ENCODE measurements around the gene HSD3B2.

HSD3B2 gene

DNA sequence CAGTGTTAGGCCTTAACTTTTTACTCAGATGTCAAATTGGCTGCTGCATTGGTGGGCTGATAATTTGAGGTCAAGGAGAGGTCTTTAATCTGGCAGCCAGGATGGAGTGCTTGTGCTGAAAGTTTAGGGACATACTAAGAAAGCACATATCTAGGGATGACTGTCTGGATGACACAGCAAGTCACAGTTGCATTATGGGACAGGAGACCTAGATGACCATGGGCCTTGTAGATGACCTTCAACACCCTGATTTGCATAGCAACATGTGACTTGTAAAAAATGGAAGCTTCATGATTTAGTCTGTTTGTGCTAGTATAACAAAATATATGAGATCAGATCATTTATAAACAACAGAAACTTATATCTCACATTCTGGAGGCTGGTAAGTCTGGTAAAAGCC is 18.0 kb upstream of the HSD3B2 start:
- no peak for DNase-seq

DNA sequence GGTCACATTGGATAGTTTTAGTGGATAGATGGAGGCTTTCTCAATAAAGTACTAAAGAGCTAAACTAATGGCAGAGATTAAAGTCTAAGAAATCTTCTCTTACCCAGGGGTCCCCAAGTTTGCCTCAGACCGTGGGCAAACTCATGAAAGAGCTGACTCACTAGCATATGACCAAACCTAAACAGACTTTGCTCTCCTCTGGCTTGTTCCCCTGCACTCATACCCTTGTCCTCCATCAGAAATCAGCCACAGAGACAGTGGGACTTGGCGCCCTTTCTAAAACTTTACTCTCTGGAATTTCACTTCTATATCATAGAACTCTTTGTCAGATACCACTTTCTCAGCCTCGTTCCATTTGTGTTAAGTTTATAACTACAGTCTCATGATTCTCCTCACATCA is 17.0 kb upstream of the HSD3B2 start:
- DNase-seq, result no peak

DNA sequence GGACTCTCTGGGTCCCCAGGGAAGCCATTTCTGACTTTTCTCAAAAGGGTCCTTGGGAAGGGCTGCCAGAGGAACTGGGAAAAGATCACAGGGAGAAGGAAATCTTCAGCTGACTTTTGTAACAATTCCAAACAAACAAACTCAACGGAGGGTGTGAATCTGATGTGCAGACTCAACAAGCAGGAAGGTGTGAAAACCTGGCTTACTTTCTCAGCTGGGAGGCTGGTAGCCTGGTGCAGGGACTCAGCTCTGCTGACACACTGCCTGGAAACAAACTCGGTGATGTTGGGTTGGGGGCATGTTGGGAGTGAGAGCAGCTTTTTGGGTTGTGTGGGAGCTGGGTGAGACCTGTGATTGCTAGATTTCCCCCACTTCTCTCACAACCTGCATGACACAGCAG is 10.2 kb upstream of the HSD3B2 start:
- DNase-seq, result no peak

DNA sequence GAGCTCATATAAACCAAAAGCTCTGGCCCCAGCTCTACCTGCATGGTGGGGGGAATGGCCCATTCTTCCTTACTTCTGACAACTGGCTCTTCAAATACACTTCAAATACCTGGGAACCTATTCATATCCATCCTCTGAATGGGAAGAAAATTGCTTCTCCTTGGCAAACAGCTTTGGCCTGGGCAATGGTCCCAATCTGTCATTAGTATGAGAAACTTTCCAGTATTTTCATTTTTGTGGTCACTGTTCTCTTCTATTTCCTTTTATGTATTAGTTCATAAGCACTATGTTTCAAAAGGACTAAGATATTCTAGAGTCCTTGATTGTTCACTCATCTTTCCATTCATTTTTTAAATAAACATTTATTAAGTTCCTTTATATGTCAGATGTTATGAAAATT is 5.2 kb upstream of the HSD3B2 start:
- no peak for DNase-seq

DNA sequence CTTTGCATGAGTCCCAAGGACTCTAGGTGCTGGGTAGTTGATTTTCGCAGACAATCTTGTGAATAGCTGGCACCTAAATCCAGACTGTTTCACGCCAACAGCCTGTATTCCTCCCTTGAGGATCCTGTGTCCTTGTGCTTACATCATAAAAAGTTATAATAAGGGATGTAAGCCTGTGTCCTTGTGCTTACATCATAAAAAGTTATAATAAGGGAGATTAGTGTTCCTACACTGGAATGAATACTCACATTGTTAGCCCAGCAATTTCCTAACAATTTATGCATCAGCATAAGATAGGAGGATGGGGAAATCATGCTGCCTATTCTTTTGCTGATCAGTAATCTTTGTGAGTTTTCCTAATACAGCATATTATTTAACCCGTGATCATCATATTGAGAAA is 4.0 kb upstream of the HSD3B2 start:
- DNase-seq, result no peak

DNA sequence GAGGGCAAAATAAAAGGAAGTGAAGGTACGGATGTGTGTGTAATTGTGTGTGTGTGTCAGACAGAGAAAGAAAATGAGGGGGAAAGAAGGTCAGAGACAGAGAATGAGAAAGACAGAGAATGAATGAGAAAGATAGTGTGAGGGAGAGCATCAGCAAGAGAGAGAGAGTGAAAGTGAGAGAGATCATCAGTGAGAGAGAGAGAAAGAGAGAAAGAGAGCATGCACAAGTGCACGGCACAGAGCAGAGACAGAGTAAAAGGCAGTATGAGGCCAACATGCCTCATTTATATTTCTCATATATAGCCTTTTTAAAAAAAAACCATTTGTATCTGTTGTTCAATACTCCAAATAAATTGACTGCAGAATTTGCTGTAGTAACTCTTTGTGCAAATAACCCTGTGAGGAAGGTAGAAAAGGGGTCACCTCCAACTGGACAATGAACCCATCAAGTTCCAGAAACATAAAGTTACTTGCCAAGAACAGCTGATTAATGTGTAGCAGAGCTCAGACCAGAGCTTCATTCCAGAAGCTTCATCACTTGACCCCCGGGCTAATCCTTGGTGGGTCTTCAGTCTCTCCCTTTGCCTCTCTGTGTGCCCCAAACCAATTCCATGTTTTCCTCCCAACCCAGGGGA is 1.2 kb downstream of the HSD3B2 start:
- no peak for DNase-seq

DNA sequence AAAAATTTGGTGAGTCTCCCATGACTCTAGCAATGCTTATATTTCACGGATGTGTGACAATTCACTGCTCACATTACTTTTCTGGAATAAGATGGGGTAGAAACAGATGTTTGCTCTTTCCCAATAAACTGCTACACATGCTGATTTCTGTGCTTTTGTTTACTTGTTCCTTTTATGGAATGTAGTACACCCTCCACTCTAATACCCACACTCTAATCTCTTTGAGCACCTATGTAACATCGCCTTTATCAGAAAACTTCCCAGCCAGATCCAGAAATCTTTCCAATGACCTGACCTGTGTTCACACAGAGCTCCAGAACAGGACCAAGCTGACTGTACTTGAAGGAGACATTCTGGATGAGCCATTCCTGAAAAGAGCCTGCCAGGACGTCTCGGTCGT is 4.2 kb downstream of the HSD3B2 start:
- DNase-seq, result no peak

DNA sequence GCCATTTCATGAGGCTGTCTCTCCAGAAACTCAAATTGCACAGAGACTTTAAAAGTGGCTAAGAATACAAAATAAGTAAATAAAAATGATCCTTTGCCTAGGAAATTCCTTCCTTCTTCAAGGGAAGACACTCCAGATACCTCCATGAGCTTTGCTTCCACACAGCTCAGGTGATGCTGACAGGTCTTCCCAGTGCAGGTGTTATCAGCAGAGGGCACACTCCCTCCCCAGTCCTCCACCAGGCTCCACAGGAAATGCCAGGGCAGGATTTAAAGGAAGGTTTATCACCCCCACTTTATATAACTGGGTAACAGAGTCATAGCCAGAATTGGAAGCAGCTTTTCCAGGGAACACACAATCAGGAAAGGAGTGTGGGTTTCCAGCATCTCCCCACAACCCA is 5.7 kb downstream of the HSD3B2 start:
- DNase-seq, result no peak

DNA sequence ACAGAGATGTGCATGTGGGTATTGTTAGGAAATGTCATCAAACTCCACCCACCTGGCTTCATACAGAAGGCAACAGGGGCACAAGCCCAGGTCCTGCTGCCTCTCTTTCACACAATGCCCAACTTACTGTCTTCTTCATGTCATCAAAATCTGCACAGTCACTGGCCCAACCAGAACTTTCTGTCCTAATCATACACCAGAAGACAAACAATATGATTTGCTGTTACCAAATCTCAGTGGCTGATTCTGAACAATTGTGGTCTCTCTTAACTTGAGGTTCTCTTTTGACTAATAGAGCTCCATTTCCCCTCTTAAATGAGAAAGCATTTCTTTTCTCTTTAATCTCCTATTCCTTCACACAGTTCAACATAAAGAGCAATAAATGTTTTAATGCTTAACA is 7.7 kb downstream of the HSD3B2 start:
- no peak for DNase-seq

DNA sequence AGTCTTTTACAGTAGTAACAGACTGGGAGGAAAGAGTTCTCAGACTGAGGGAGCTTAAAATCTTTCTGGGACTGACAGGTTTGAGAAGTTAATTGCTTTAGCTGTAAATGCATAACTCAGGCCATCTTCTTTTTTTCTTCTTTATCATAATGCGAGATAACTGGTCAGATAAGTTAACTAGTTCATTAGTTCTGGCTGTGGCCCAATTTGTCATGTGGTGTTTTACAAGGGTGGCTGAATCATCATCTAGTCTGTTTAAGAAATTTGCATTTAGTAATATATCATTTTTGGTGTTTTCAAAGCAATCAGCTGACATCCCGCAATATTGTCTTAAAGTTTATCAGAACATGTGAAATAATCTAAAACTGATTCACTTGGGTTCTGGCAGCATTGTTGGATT is 14.0 kb downstream of the HSD3B2 start:
- no peak for DNase-seq

DNA sequence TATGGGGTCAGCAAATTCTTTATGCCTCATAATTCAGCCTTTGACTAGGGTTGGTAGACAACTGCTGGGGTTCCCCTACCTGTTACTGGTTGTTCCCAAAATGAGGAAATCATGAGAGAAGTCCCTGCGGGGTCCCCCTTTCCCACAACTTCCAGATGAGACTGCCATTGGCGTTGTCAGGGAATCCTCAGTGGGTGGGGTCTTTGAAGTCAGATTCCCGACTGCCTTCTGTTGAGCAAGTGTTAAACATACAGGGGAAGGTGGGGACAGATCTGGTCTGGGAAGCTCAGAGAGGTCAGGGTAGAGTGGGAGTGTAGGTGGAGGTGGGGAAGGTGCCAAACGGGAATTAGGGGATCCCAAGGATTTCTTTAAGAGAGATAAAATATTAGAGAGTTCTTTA is 14.7 kb downstream of the HSD3B2 start:
- DNase-seq, result no peak

DNA sequence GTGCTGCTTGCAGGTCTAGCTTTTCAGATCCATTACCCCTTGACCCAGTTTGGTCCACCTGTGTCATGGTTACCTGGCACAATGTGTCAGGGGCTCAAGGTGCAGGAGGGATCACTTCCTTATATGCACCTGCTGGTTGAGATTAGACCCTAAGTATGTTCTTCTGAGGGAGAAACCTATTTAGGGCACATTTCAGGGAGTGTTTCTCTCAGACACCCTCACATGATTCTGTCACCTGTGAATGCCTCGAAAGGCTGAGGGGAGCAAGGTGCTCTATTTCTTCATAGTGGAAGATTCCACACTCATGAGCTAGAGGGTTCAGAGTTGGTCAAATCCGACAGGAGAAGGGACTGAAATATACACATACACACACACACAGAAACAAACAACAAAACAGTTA is 15.5 kb downstream of the HSD3B2 start:
- no peak for DNase-seq

DNA sequence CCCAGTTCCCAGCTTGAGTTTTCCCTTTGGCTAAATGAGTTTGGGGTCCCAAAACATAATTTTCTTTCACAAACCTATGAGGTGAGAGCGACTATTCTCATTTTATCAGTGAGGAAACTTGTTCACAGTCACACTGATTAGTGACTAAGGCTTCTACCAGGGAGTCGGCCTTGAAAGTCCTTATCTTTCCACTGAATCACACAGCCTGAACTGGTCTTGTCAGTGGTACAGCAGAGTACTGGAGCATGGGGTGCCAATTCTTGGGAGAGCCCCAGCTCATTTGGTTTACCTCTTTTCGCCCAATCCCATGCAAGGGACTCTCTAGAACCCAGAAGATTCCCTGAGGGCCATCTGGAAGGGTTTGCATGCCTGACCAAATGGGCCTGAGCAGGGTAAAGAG is 16.9 kb downstream of the HSD3B2 start:
- no peak for DNase-seq

DNA sequence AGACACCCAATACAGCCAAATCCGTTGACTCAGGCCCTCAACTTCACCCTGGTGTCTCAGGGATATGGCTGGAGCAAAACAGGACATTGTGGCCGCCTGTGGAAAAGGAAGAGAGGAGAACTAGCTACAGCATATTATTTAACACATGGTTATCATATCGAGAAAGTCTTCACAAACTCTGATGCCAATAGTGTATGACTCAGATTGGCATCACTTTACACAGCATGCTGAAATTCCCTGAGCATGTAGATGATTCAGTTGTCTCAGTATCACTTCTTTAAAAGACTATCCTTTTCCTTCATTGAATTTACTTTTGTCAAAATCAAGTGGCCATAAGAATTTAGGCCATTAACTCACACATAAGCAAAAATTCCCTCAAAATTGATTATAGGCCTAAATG is 20.1 kb downstream of the HSD3B2 start:
- DNase-seq, result no peak

DNA sequence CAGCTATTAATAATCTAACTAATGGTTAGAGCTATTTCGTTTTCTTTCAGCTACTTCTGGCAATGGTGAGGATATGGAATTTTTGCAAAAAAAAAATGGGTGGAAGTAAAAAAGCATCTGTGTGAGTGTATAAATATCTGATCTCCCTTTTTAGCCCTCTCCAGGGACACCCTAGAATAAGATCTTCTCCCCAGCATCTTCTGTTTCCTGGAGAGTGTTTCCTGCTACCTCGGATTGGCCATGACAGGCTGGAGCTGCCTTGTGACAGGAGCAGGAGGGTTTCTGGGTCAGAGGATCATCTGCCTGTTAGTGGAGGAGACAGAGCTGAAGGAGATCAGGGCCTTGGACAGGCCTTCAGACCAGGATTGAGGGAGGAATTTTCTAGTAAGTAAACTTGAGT is 23.8 kb downstream of the HSD3B2 start:
- DNase-seq, result no peak

DNA sequence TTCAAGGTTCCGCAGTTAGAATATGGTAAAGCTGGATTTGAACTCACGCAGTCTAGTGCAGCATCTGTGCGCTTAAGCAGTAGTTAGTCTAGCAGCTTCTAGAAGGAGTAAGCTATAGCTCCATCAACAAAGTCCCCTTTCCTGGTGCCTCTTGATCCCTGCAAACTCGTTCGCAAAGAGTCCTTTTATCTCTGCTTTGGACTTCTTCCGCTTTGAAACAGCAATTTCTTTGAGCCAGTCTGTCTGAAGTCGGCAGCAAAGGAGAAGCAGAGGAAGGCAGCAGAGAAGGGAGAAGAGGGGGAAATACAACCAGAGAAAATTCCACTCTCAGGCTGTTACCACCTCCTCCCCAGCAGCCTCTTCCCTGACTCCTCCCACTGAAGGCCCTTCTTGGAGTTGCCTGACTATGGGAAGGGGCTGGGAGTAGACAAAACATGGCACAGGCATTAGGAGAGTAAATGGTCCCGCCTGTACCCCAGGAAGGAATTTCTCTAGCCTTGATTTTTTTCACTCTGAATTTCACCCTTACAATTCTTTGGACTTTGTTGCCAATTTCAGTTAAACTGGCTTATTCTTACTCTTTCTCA is 25.9 kb downstream of the HSD3B2 start:
- DNase-seq, result no peak

DNA sequence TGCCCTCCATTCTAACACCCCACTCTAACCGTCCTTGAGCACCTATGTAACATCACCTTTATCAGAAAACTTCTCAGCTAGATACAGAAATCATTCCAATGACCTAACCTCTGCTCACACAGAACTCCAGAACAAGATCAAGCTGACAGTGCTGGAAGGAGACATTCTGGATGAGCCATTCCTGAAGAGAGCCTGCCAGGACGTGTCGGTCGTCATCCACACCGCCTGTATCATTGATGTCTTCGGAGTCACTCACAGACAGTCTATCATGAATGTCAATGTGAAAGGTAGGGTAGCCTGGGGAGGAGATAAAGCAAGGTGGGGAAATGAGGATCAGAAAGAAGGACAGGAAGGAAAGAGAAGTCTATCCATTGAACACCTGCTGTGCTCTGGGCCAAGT is 27.8 kb downstream of the HSD3B2 start:
- no peak for DNase-seq

DNA sequence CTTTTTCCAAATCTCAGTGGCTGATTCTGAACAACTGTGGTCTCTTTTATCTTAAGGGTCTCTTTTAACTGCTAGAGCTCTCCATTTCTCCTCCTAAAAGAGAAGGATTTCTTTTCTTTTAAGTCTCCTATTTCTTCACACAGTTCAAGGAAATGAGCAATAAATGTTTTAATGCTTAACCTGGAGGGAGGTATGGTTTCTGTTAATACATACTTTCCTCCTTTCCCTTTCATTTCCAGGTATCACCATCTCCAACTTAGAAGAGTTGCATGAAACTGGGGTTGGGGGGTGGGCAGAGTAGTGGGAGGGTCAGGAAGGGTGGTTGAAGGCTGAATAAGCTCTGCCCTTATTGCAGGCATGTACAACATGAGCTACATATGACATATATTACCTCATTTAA is 31.4 kb downstream of the HSD3B2 start:
- DNase-seq, result no peak

DNA sequence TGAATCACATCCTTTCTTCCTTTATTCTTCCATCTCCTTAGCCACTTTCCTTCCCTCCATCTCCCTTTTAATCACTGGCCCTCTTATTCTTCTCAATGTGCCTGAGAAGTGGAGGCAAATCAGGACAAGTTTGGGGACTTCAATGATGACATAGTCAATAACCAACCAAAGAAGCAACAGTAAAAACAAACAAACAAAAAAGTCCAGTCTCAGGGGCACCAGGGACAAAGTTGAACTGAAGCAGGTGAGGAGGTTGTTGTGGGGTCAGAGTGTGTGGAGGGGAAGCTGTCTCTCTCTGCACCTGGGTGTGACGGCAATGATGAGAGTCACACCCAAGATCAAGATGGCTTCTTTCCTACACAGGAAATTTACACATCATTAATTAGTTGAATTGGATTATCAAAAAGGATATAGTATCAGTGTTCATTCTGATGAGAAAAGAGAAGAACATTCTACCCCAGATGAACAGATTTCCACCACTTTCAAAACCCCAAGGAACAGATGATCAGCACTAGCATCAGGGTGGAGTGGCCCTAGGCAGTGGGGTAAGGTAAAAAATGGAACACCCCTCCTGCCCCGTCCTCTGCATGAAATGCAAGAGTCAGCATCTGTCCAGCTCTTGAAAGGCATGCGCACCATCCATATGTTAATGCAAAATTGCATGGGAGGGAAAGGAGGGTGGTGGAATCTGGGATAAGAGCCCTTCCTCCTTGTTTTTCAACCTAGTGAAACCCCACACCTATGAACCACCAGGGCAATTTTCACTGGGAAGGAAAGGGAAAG is 32.6 kb downstream of the HSD3B2 start:
- no peak for DNase-seq

DNA sequence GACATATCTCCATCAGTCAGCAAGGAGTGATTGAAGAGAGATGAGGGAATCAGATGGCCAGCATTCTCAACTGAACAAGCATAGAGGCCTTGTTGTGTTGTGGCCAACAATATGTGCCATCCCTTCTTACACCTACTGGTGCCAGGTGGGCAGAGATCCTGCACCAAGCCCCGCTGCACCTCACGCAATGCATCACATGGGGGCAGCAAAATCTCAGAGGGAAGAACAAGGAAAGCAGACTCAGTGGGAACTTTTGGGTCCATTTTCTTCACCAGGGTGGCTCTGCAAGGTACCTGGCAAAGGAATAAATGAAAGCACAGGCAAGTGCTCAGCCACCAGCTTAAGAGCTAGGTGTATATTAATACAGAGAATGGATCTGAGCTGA is 33.2 kb downstream of the HSD3B2 start:
- no peak for DNase-seq

DNA sequence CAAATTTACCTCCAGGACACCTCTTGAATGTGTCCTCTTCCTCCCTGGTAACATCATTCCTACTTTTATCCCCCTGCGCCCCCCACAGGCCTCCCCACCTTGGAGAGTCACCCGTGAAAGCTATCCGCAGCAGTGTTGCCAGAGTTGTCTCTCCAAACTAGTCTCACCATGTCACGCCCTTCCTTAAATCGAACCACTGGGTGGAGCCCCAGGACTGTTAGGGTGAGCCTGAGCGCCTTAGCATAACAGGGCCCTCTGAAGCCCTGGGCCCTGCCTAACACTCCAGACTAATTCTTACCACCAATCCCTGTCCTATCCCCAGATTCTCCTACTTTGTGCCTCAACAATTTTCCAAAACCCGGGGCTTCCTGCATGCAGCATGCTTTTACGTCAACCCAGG is 35.0 kb downstream of the HSD3B2 start:
- no peak for DNase-seq

DNA sequence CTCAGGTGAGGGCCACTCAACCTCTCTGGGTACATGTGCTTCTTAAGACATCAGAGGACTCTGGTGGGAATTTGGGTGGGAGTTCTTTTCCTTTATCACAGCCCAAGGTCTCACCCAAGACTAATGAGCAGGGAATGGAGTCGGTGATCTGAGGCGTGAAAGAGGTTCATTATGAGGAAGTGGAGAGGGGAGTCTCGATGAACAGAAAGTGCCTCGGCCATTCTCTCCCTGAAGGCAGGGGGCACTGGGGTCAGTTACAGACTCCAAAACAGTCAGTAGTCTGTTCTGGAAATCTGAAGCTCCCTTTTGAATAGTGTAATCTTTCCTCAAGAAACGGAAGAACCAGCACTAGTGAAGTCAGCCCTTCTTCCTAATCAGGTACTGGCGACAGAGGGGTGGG is 36.2 kb downstream of the HSD3B2 start:
- no peak for DNase-seq

DNA sequence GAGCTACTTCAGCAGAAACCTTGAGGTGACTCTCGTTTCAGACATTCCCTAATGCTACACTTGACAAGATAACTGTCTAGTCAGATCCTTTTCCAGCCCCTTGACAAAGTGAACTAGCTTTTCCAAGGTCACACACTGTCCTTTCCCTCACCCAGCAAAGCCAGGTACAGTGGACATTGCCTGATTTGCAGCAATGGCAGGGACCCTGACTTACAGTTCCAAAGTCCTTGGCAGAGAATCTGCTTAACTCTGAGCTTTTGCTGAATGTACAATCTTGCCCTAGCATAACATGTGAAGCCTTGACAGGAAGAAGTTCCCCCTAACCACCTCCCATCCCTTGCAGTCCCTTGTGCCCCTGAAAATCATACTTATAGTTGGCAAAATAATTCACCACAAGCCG is 37.1 kb downstream of the HSD3B2 start:
- DNase-seq, result no peak
